ENCODE results near the gene UQCRQ. TPM values are rescaled to one million over a fixed set of nuclear protein-coding genes. Genes with fewer than 3 reads are reported as not detected.

UQCRQ gene
- total RNA-seq: 65.9 and 78.7 TPM in 2 replicates

GRCh38 chr5:132866342-132867045, at the start of gene UQCRQ, which contains the start of gene GDF9:
Gene UQCRQ (plus strand): TSS chr5:132866642. CDS start chr5:132866882, 240 bp downstream.
Gene GDF9 (minus strand): TSS chr5:132866469. CDS start chr5:132864533, 1,936 bp downstream.

GRCh38 chr5:132830436-132831094, 35.9 kb upstream of the UQCRQ start, which contains the start of gene SHROOM1:
Gene SHROOM1 (minus strand): TSS chr5:132830647. CDS start chr5:132826140, 4,507 bp downstream.

GRCh38 chr5:132873119-132873929, 6.9 kb downstream of the UQCRQ start, which contains the start of gene LEAP2:
Gene LEAP2 (plus strand): TSS chr5:132873668. CDS start chr5:132873695, 27 bp downstream.

Small RNA genes within 50 kb of the gene (small RNA-seq; reads per million reads assigned to genes)
- gene RNA5SP192: not detected

Other genes starting within 250 kb of the UQCRQ start
- not detected in 2 replicates for gene IL13, start 208.5 kb upstream of the UQCRQ start, total RNA-seq
- gene IL4, start 192.7 kb upstream of the UQCRQ start, total RNA-seq: not detected in 2 replicates
- gene KIF3A, start 129.1 kb upstream of the UQCRQ start, total RNA-seq: 7.5 and 9.1 TPM in 2 replicates
- gene CCNI2, start 119.2 kb upstream of the UQCRQ start, total RNA-seq: under 0.01 TPM in 1 of 2 replicates, not detected in the other
- gene SEPTIN8, start 89.4 kb upstream of the UQCRQ start, total RNA-seq: 47.9 and 48.3 TPM in 2 replicates
- gene SOWAHA, start 53.3 kb upstream of the UQCRQ start, total RNA-seq: not detected in 2 replicates
- 8.2 and 9.8 TPM in 2 replicates for gene SHROOM1, start 36.0 kb upstream of the UQCRQ start, total RNA-seq
- 0.19 and 0.33 TPM in 2 replicates for gene GDF9, start 173 bp upstream of the UQCRQ start, total RNA-seq
- not detected in 2 replicates for gene LEAP2, start 7.0 kb downstream of the UQCRQ start, total RNA-seq
- gene AFF4, start 97.0 kb downstream of the UQCRQ start, total RNA-seq: 83.9 and 84.4 TPM in 2 replicates
- gene ZCCHC10, start 159.9 kb downstream of the UQCRQ start, total RNA-seq: 18.0 and 19.7 TPM in 2 replicates
- gene HSPA4, start 185.4 kb downstream of the UQCRQ start, total RNA-seq: 104 and 134 TPM in 2 replicates